ENCODE measurements around the gene TAGLN2. TPM values are rescaled to one million over a fixed set of nuclear protein-coding genes. Genes with fewer than 3 reads are reported as not detected.

Gene TAGLN2
- total and polyA plus RNA-seq, 10 of the 15 experiments (the other 5 are each of a cell fraction or from before 2014, with no cell fraction given) = 155 to 611 (median 363) TPM

GRCh38 chr1:159919236-159919865 is 6.0 kb downstream of the TAGLN2 start (continued):
- TF ChIP-seq NFIC (IDR thresholded peaks at IDR 0.05; ENCODE audit: low read depth, low read length) (no peak), NRF1 (conservative IDR thresholded peaks at IDR 0.05; ENCODE audit: low read depth, low read length) (no peak), RUNX3 (IDR thresholded peaks at IDR 0.05; ENCODE audit: low read length) (no peak)
- TF ChIP-seq, protein P1, sequence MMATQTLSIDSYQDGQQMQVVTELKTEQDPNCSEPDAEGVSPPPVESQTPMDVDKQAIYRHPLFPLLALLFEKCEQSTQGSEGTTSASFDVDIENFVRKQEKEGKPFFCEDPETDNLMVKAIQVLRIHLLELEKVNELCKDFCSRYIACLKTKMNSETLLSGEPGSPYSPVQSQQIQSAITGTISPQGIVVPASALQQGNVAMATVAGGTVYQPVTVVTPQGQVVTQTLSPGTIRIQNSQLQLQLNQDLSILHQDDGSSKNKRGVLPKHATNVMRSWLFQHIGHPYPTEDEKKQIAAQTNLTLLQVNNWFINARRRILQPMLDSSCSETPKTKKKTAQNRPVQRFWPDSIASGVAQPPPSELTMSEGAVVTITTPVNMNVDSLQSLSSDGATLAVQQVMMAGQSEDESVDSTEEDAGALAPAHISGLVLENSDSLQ (IDR thresholded peaks at IDR 0.05) = no peak

DNA sequence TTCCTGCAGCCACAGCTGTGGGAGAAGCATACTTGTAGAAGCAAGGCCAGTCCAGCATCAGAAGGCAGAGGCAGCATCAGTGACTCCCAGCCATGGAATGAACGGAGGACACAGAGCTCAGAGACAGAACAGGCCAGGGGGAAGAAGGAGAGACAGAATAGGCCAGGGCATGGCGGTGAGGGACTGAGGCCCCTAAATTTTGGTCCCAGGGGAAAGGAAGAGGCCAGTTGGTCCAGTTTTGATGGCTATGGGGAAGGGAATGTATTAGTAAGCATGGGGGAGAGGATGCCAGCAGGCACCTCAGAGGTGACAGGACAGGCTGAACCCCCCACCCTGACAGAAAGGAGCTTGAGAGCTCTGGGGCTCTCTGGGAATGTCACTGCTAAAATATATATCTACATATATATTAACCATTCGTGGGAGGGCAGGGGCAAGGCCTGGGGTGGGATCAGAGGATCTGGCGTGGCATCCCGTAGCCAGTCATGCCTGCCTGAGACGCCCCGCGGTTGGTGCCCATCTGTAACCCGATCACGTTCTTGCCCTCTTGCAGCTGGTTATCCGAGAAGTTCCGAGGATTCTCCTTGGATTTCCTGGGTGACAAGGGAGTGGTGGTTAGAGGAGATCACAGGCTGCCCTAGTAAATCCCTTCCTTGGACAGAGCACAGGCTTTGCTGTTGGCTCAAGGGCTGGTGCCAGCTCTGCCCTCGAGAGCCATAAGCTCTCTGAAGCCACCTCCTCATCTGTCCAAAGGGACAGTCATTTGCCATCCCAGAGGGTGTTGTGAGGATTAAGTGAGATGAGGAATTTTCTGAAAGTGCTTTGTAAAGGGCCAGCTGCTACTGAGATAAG is 6.7 kb downstream of the TAGLN2 start:
- intact Hi-C loops (cut with micrococcal nuclease; ENCODE audit: unreplicated experiment) (no loop called here), in situ Hi-C loops (cut with MboI) (no loop called here)
- no peak overlapping the region for H3K4me2 ChIP-seq (ENCODE audit: control insufficient read depth, insufficient read depth)
- 83% methylated on average over 13 of the region's 13 CpGs for WGBS (ENCODE audit: insufficient coverage, insufficient replicate concordance, low lambda C conversion rate, missing lambda C conversion rate)
- peaks cover 24% of the 10 kb centered on the region for H3K4me1 ChIP-seq (ENCODE audit: control insufficient read depth, insufficient read depth, low read length)
- ChIA-PET RAD21 (ENCODE audit: unreplicated experiment) (no interaction called here), CTCF (interaction anchor here (1.5 kb wide), 1 partner anchor 11 kb away, joined by 3 read pairs; no protein-coding TSS in a partner anchor), POLR2A (no interaction called here), SMC1A (ENCODE audit: uncharacterized antibody, unreplicated experiment) (interaction anchor here (0.8 kb wide), 1 partner anchor 25 kb away, joined by 3 read pairs; no protein-coding TSS in a partner anchor)
- H4K20me1 ChIP-seq (ENCODE audit: control insufficient read depth, insufficient read depth) = no peaks in the 10 kb centered on the region
- no peak for ATAC-seq
- no peak for DNase-seq (ENCODE audit: low read depth, low spot score)
- no peak overlapping the region for H3K4me3 ChIP-seq
- peaks cover 42% of the 10 kb centered on the region for H3K79me2 ChIP-seq (ENCODE audit: control insufficient read depth, insufficient read depth, low read length)
- BruUV-seq (replicated peaks) = TSS peak; percentile 3
- no peak overlapping the region for H2AFZ ChIP-seq (ENCODE audit: control insufficient read depth, low read depth, low read length)
- FAIRE-seq = no peak
- H3K9ac ChIP-seq (ENCODE audit: control insufficient read depth, insufficient read depth, low read length) = no peak overlapping the region
- no peak overlapping the region for H3K27ac ChIP-seq (ENCODE audit: control insufficient read depth, insufficient read depth)
- no peaks in the 10 kb centered on the region for H3K27me3 ChIP-seq (replicated peaks in 1 of 2; ENCODE audit: control insufficient read depth in 2 of 2, insufficient read depth in 2 of 2, low read length in 1 of 2)
- no peaks in the 10 kb centered on the region for H3K9me3 ChIP-seq (replicated peaks; ENCODE audit: control insufficient read depth, insufficient read depth, low read length)
- TF ChIP-seq TCF12 (IDR thresholded peaks at IDR 0.05; ENCODE audit: low read depth, low read length) (no peak), CHD2 (IDR thresholded peaks at IDR 0.05; ENCODE audit: borderline replicate concordance, low read depth, low read length) (no peak), USF2 (IDR thresholded peaks at IDR 0.05; ENCODE audit: borderline replicate concordance, low read depth, low read length) (no peak), ESRRA (IDR thresholded peaks at IDR 0.05; ENCODE audit: low read length) (no peak), NR2C1 (IDR thresholded peaks at IDR 0.05) (no peak), SMAD1 (IDR thresholded peaks at IDR 0.05; ENCODE audit: low read depth, partially characterized antibody) (no peak), MTA3 (IDR thresholded peaks at IDR 0.05; ENCODE audit: borderline replicate concordance, low read length) (no peak), SP1 (IDR thresholded peaks at IDR 0.05; ENCODE audit: low read depth, low read length) (no peak), TCF7 (IDR thresholded peaks at IDR 0.05; ENCODE audit: borderline replicate concordance) (no peak), ZZZ3 (IDR thresholded peaks at IDR 0.05; ENCODE audit: control insufficient read depth, insufficient read length, low read depth) (no peak), RELA (IDR thresholded peaks at IDR 0.05; ENCODE audit: borderline replicate concordance, partially characterized antibody) (no peak), ZNF384 (IDR thresholded peaks at IDR 0.05; ENCODE audit: borderline replicate concordance, low read depth, low read length) (no peak), NR2F1 (conservative IDR thresholded peaks at IDR 0.05) (no peak), CBX3 (IDR thresholded peaks at IDR 0.05; ENCODE audit: borderline replicate concordance, low read depth) (no peak)
- TF ChIP-seq, protein P2, sequence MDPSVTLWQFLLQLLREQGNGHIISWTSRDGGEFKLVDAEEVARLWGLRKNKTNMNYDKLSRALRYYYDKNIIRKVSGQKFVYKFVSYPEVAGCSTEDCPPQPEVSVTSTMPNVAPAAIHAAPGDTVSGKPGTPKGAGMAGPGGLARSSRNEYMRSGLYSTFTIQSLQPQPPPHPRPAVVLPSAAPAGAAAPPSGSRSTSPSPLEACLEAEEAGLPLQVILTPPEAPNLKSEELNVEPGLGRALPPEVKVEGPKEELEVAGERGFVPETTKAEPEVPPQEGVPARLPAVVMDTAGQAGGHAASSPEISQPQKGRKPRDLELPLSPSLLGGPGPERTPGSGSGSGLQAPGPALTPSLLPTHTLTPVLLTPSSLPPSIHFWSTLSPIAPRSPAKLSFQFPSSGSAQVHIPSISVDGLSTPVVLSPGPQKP (IDR thresholded peaks at IDR 0.05; ENCODE audit: low read depth, low read length) = no peak
- H3K36me3 ChIP-seq (ENCODE audit: control insufficient read depth in 2 of 2, insufficient read depth in 2 of 2, low read length in 1 of 2) = peaks cover 8 to 28% of the 10 kb centered on the region in 2 experiments; a peak in 3 of 4 replicates

All from GM12878 (cell line).